ENCODE results near the gene RTKN. TPM values are rescaled to one million over a fixed set of nuclear protein-coding genes. Genes with fewer than 3 reads are reported as not detected.

Gene RTKN
- total and polyA plus RNA-seq, 9 of the 15 experiments (the other 6 are each of a cell fraction or from before 2014, with no cell fraction given) = 0.14 to 6.9 (median 3.6) TPM

- WGBS (ENCODE audit: insufficient coverage, low coverage, missing lambda C conversion rate) = 63% methylated on average over 7 of the region's 7 CpGs
- H3K36me3 ChIP-seq (ENCODE audit: control insufficient read depth, insufficient read depth, low read length) = no peaks in the 10 kb centered on the region
- peaks cover 0 to 8% of the 10 kb centered on the region in 2 experiments; a peak in 2 of 5 replicates for H3K27me3 ChIP-seq (ENCODE audit: control insufficient read depth in 2 of 2, insufficient read depth in 2 of 2, low read length in 2 of 2)
- no peak overlapping the region for H3K4me3 ChIP-seq
- no peaks in the 10 kb centered on the region for H4K20me1 ChIP-seq (replicated peaks; ENCODE audit: control insufficient read depth, insufficient read depth, low read length)
- CTCF ChIA-PET (ENCODE audit: low intra/inter-chr PET ratio) = no interaction called here
- H3K9me3 ChIP-seq (replicated peaks; ENCODE audit: control insufficient read depth, insufficient read depth, low read depth, low read length) = no peaks in the 10 kb centered on the region
- intact Hi-C loops (cut with micrococcal nuclease) = no loop called here
- no peak overlapping the region for H3K9ac ChIP-seq (ENCODE audit: insufficient read depth in 1 of 2, low read depth in 2 of 2, low read length in 2 of 2)
- DNase-seq (ENCODE audit: extremely low read depth in 1 of 4, low spot score in 3 of 4) (no peak), FAIRE-seq (no peak), ATAC-seq (no peak)
- H3K79me2 ChIP-seq (ENCODE audit: control insufficient read depth, insufficient read depth, low read length) = no peaks in the 10 kb centered on the region
- in situ Hi-C loops (cut with MboI) = no loop called here
- BruUV-seq (replicated peaks) = no TSS peak
- POLR2A ChIA-PET = interaction anchor here (0.7 to 2.1 kb wide), 3 partner anchors 15 to 605 kb away, joined by 3 to 5 read pairs (median 3); no protein-coding TSS in a partner anchor
- peaks cover 3 to 27% of the 10 kb centered on the region in 2 experiments; a peak in 3 of 5 replicates for H3K4me1 ChIP-seq (replicated peaks in 1 of 2; ENCODE audit: control insufficient read depth in 2 of 2, insufficient read depth in 2 of 2, low read length in 2 of 2)
- H3K27ac ChIP-seq (ENCODE audit: extremely low read depth, low read depth, low read length) = no peak overlapping the region
- H3K9me1 ChIP-seq (ENCODE audit: control insufficient read depth, insufficient read depth, low read length) = no peaks in the 10 kb centered on the region
- no peak overlapping the region for H2AFZ ChIP-seq (ENCODE audit: low read depth, low read length)
- no peak overlapping the region for H3K4me2 ChIP-seq (ENCODE audit: insufficient read depth, low read length)
- TF ChIP-seq XRCC3 (IDR thresholded peaks at IDR 0.05) (no peak), KDM2B (CRISPR knock-in tag; IDR thresholded peaks at IDR 0.05) (no peak), CC2D1A (IDR thresholded peaks at IDR 0.05) (no peak), ASH1L (IDR thresholded peaks at IDR 0.05; ENCODE audit: borderline replicate concordance, low read depth, partially characterized antibody) (no peak), RBM14 (IDR thresholded peaks at IDR 0.05; ENCODE audit: borderline replicate concordance, insufficient read depth, low read depth, low read length) (no peak), MYC (IDR thresholded peaks at IDR 0.05; ENCODE audit: low read depth, low read length) (no peak), MYC (CRISPR knock-in tag; IDR thresholded peaks at IDR 0.05; ENCODE audit: borderline replicate concordance, low read depth) (no peak), TCF7L2 (IDR thresholded peaks at IDR 0.05; ENCODE audit: low read depth, low read length) (no peak), KAT2B (IDR thresholded peaks at IDR 0.05; ENCODE audit: low read depth, low read length) (no peak), NR1H2 (CRISPR knock-in tag; IDR thresholded peaks at IDR 0.05) (no peak), HNRNPH1 (optimal IDR thresholded peaks at IDR 0.05; ENCODE audit: low read depth, low read length) (no peak), ZNF274 (IDR thresholded peaks at IDR 0.05; ENCODE audit: borderline replicate concordance, low read depth, low read length) (no peak), SMAD1 (IDR thresholded peaks at IDR 0.05; ENCODE audit: low read depth, low read length, partially characterized antibody) (no peak)
- TF ChIP-seq, protein P1, sequence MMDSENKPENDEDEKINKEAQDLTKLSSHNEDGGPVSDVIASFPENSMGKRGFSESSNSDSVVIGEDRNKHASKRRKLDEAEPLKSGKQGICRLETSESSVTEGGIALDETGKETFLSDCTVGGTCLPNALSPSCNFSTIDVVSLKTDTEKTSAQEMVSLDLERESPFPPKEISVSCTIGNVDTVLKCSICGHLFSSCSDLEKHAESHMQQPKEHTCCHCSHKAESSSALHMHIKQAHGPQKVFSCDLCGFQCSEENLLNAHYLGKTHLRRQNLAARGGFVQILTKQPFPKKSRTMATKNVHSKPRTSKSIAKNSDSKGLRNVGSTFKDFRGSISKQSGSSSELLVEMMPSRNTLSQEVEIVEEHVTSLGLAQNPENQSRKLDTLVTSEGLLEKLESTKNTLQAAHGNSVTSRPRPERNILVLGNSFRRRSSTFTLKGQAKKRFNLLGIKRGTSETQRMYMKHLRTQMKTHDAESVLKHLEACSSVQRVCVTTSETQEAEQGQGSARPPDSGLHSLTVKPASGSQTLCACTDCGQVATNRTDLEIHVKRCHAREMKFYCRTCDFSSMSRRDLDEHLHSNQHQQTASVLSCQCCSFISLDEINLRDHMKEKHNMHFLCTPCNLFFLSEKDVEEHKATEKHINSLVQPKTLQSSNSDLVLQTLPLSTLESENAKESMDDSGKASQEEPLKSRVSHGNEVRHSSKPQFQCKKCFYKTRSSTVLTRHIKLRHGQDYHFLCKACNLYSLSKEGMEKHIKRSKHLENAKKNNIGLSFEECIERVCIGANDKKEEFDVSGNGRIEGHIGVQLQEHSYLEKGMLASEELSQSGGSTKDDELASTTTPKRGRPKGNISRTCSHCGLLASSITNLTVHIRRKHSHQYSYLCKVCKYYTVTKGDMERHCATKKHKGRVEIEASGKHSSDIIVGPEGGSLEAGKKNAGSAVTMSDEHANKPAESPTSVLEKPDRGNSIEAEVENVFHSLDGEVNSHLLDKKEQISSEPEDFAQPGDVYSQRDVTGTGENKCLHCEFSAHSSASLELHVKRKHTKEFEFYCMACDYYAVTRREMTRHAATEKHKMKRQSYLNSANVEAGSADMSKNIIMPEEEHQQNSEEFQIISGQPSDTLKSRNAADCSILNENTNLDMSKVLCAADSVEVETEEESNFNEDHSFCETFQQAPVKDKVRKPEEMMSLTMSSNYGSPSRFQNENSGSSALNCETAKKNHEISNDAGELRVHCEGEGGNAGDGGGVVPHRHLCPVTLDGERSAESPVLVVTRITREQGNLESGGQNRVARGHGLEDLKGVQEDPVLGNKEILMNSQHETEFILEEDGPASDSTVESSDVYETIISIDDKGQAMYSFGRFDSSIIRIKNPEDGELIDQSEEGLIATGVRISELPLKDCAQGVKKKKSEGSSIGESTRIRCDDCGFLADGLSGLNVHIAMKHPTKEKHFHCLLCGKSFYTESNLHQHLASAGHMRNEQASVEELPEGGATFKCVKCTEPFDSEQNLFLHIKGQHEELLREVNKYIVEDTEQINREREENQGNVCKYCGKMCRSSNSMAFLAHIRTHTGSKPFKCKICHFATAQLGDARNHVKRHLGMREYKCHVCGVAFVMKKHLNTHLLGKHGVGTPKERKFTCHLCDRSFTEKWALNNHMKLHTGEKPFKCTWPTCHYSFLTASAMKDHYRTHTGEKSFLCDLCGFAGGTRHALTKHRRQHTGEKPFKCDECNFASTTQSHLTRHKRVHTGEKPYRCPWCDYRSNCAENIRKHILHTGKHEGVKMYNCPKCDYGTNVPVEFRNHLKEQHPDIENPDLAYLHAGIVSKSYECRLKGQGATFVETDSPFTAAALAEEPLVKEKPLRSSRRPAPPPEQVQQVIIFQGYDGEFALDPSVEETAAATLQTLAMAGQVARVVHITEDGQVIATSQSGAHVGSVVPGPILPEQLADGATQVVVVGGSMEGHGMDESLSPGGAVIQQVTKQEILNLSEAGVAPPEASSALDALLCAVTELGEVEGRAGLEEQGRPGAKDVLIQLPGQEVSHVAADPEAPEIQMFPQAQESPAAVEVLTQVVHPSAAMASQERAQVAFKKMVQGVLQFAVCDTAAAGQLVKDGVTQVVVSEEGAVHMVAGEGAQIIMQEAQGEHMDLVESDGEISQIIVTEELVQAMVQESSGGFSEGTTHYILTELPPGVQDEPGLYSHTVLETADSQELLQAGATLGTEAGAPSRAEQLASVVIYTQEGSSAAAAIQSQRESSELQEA (IDR thresholded peaks at IDR 0.05; ENCODE audit: low read depth) = no peak
- TF ChIP-seq, protein P2, sequence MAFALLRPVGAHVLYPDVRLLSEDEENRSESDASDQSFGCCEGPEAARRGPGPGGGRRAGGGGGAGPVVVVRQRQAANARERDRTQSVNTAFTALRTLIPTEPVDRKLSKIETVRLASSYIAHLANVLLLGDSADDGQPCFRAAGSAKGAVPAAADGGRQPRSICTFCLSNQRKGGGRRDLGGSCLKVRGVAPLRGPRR (CRISPR knock-in tag; IDR thresholded peaks at IDR 0.05) = no peak
Observed at GRCh38 chr2:74425523-74425922, 16.2 kb downstream of the RTKN start.

All from K562 (cell line).